K562 (cell line): ENCODE results near the gene TAF1A. TPM values are rescaled to one million over a fixed set of nuclear protein-coding genes. Genes with fewer than 3 reads are reported as not detected.
A peak's percentile ranks its signal among the peaks of the same experiment; 100 is the strongest.

Source experiments
- ATF3 ChIP-seq, 2 experiments: fragments of 450-650 bp in 1 of 2; sonication (generic) in 1 of 2; formaldehyde crosslinking in 1 of 2; IDR thresholded peaks in 1 of 2; conservative IDR thresholded peaks in 1 of 2; 2 replicates each; pipeline versions ENCODE4 v1.6.1 to v1.8.1; 2016 to 2023; ENCODE audit warnings: mild to moderate bottlenecking in 2 of 2, moderate library complexity in 2 of 2, inconsistent platforms in 1 of 2, missing genetic modification reagents in 1 of 2
- BRD9 ChIP-seq: fragments of 450-650 bp; IDR thresholded peaks from 2 replicates; pipeline ENCODE4 v1.6.1; 2018; ENCODE audit warnings: low read depth; ENCODE audit not compliant: partially characterized antibody
- CGGBP1 ChIP-seq: fragments of 250-450 bp; sonication (Bioruptor Pico); IDR thresholded peaks from 2 replicates; pipeline ENCODE4 v1.9.0; 2021; ENCODE audit warnings: mild to moderate bottlenecking
- CTCFL ChIP-seq: IDR thresholded peaks from 2 replicates; pipeline ENCODE4 v1.6.1; 2011; ENCODE audit warnings: borderline replicate concordance, low read depth, mild to moderate bottlenecking, moderate library complexity, low read length; ENCODE audit not compliant: insufficient read depth, poor library complexity, severe bottlenecking
- E2F6 ChIP-seq, 2 experiments: IDR thresholded peaks; 2 replicates each; pipeline ENCODE4 v1.6.1; 2011; ENCODE audit warnings: borderline replicate concordance in 1 of 2, control low read depth in 1 of 2, low read depth in 1 of 2, low read length in 1 of 2, mild to moderate bottlenecking in 1 of 2, mixed read lengths in 1 of 2, moderate library complexity in 1 of 2; ENCODE audit not compliant: insufficient read depth in 1 of 2, insufficient read length in 1 of 2, poor library complexity in 1 of 2, severe bottlenecking in 1 of 2; ENCODE audit errors: extremely low read depth in 1 of 2
- HMG20B ChIP-seq: fragments of 250-450 bp; sonication (Bioruptor Pico); IDR thresholded peaks from 2 replicates; pipeline ENCODE4 v1.5.0; 2021; ENCODE audit warnings: mild to moderate bottlenecking
- MNT ChIP-seq, 2 experiments: fragments of 450-650 bp; conservative IDR thresholded peaks; 2 replicates each; pipeline ENCODE4 v1.6.1; 2017; ENCODE audit warnings: mild to moderate bottlenecking in 2 of 2, moderate library complexity in 2 of 2
- NFXL1 ChIP-seq: fragments of 450-650 bp; formaldehyde crosslinking; IDR thresholded peaks from 2 replicates; pipeline ENCODE4 v1.4.0; 2021; ENCODE audit warnings: mild to moderate bottlenecking
- SPI1 ChIP-seq: IDR thresholded peaks from 2 replicates; pipeline ENCODE4 v1.6.1; 2011; ENCODE audit warnings: low read depth, low read length, control low read depth, borderline replicate concordance
- ZBTB34 ChIP-seq: fragments of 250-450 bp; sonication (Bioruptor Pico); IDR thresholded peaks from 2 replicates; pipeline ENCODE4 v1.8.0; 2021; ENCODE audit warnings: mild to moderate bottlenecking, moderate library complexity
- ZNF561 ChIP-seq: fragments of 450-650 bp; formaldehyde crosslinking; conservative IDR thresholded peaks from 2 replicates; pipeline ENCODE4 v1.4.0; 2020; ENCODE audit warnings: mild to moderate bottlenecking, moderate library complexity
- ZNF766 ChIP-seq: fragments of 200-800 bp; sonication (Bioruptor generic); conservative IDR thresholded peaks from 2 replicates; pipeline ENCODE4 v1.6.1; 2016; ENCODE audit warnings: missing genetic modification characterization, missing compliant biosample characterization
- polyA plus RNA-seq, 8 experiments: library from polyadenylated mRNA; depleted of rRNA in 4 of 8; stranded (reverse) in 5 of 8; unstranded in 3 of 8; fragments of >200 nt; fragmentation: Nextera tagmentation in 2 of 8; fragmentation: Illumina TruSeq in 1 of 8; extraction: Ambion mirVana in 2 of 8; extraction: Trizol in 1 of 8; gene quantifications; 2 replicates each; pipeline versions ENCODE4 v1.2.1 to v1.2.3, GENCODE V29; 2011 to 2014; ENCODE audit warnings: inconsistent platforms in 1 of 8, missing spikeins in 1 of 8
- total RNA-seq, 7 experiments: library from RNA; depleted of rRNA in 6 of 7; stranded (reverse); fragments of >200 nt in 6 of 7; fragmentation: Illumina TruSeq in 2 of 7; extraction: Trizol in 2 of 7; gene quantifications; 2 replicates each; pipeline versions ENCODE4 v1.2.1 to v1.2.3, GENCODE V29; 2011 to 2021; ENCODE audit warnings: low replicate concordance in 1 of 7

Gene TAF1A
- total and polyA plus RNA-seq, 9 of the 15 experiments (the other 6 are each of a cell fraction or from before 2014, with no cell fraction given), result 17.8 to 36.8 (median 25.3) TPM

- TF ChIP-seq ZBTB34, result no peak
- TF ChIP-seq CGGBP1 (CRISPR knock-in tag), result no peak
- TF ChIP-seq BRD9, result no peak
- TF ChIP-seq ZNF766 (CRISPR knock-in tag), result no peak
- no peak for TF ChIP-seq ATF3 (IDR thresholded peaks at IDR 0.05)
- no peak for TF ChIP-seq ATF3 (CRISPR knock-in tag; conservative IDR thresholded peaks at IDR 0.05)
- no peak for TF ChIP-seq HMG20B (CRISPR knock-in tag)
- TF ChIP-seq MNT (conservative IDR thresholded peaks at IDR 0.05), result no peak
- peak in 1 of 2 experiments; percentile 61 for TF ChIP-seq E2F6 (IDR thresholded peaks at IDR 0.05; ENCODE audit: borderline replicate concordance in 1 of 2, extremely low read depth in 1 of 2, insufficient read depth in 1 of 2, insufficient read length in 1 of 2, low read depth in 1 of 2, low read length in 1 of 2, poor library complexity in 1 of 2, severe bottlenecking in 1 of 2)
- TF ChIP-seq ZNF561 (CRISPR knock-in tag), result no peak
- no peak for TF ChIP-seq NFXL1
- 0 out of 2 replicates have a peak, but pooled peaks have one; percentile 33 for TF ChIP-seq SPI1
- no peak for TF ChIP-seq CTCFL
Observed at GRCh38 chr1:222618880-222619596, 29.3 kb upstream of the TAF1A start (continued).
